GM12864 (cell line): ENCODE measurements around the gene RBKS.

Source experiments
- DNase-seq: peaks from one replicate; pipeline ENCODE4 v3.0.0-alpha.2; 2011; ENCODE audit warnings: low read depth
- H3K4me3 ChIP-seq: 2 replicates; pipeline ENCODE4 v1.5.1; 2011; ENCODE audit warnings: mild to moderate bottlenecking, low read depth, low read length, control low read depth
- CTCF ChIP-seq: IDR thresholded peaks from 2 replicates; pipeline ENCODE4 v1.5.1; 2011; ENCODE audit warnings: low read depth, mild to moderate bottlenecking, moderate library complexity, low read length, control low read depth, inconsistent platforms; ENCODE audit errors: missing control alignments

RBKS gene

GRCh38 chr2:27823135-27823534 is 67.1 kb downstream of the RBKS start:
- H3K4me3 ChIP-seq, result no peak overlapping the region
- TF ChIP-seq CTCF, result no peak
- DNase-seq, result no peak

GRCh38 chr2:27822049-27822448 is 68.1 kb downstream of the RBKS start:
- H3K4me3 ChIP-seq, result no peak overlapping the region
- no peak for TF ChIP-seq CTCF
- no peak for DNase-seq

DNA sequence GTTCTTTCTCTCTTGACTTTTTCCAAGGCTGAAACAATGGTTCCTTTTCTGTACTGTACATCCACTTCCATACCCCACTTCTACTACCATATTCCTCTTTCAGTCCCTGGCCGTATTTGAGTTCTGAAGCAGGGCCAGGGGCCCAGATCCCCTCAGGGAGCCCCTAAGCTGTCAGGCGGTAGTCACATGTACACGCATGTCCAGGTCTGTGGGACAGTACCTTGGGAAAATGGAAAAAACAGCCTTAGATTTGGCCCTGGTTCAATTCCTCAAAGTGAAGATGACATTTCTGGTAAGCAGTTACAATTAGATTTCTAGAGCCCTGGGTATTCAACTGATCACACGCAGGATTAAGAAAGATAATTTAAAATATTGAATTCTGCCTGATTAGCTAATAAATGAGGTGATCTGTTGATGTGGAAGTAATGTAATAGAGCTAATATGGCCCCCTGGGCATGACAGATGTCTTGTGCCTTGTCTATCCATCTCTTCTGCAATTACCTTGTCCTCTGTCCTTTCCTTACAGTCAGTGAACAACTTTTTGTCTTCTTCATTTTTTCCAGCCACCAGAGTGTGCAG is 74.2 kb downstream of the RBKS start:
- no peak overlapping the region for H3K4me3 ChIP-seq
- no peak for DNase-seq
- no peak for TF ChIP-seq CTCF

- no peak for DNase-seq
- no peak for TF ChIP-seq CTCF
- no peak overlapping the region for H3K4me3 ChIP-seq
These were observed 75.4 kb downstream of the RBKS start for GRCh38 chr2:27814758-27815157.

- no peak for DNase-seq
- no peak for TF ChIP-seq CTCF
- H3K4me3 ChIP-seq, result no peak overlapping the region
These were observed 78.4 kb downstream of the RBKS start for GRCh38 chr2:27811768-27812167.

DNA sequence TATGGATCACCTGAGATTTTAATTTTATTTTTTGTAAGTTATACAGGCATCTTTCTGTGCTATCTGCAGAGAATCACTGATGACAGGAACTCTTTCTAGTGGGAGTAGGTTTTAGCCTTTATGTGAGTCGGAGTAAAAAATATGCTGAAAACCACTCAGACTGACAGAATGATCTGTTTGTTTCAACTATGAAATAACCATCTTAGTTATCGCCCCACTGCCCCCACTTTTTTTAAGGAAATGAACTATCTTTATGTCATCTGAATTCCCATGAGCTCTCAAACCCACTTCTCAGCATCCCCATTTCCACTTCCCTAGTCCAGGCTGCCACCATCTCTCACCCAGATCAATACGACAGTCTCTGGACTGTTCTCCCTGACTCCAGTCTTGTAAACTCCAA is 79.7 kb downstream of the RBKS start:
- H3K4me3 ChIP-seq, result no peak overlapping the region
- TF ChIP-seq CTCF, result no peak
- no peak for DNase-seq

DNA sequence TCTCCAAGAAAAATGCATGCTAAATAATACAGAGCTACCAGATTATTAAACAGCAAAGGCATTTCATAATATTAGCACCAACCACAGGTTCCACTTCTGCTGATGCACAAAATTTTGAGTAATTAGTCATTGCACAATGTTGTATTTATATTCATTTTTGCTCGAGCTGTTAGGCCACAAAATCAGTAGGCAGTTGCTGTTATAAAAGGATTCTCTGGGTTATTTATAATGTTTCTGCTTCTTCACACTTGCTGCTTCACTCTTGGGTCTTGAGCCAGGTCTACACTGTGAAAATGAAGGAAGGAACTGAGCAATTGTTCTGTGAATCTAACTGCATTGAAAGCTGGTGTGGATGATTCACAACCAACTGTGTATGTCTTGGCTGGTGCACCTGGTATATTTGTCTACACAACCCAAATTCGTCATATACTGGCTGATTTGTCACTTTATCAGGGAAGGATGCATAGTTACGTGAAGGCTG is 80.4 kb downstream of the RBKS start:
- TF ChIP-seq CTCF, result no peak
- DNase-seq, result no peak
- no peak overlapping the region for H3K4me3 ChIP-seq
